Measurements from ENCODE around the gene PTPRN.
A peak's percentile ranks its signal among the peaks of the same experiment; 100 is the strongest.
"Not testable (repeated sequence)": the region's sequence is repeated elsewhere in the genome, so short reads cannot be mapped to it uniquely, and the experiment has no call there.

Gene PTPRN

DNA sequence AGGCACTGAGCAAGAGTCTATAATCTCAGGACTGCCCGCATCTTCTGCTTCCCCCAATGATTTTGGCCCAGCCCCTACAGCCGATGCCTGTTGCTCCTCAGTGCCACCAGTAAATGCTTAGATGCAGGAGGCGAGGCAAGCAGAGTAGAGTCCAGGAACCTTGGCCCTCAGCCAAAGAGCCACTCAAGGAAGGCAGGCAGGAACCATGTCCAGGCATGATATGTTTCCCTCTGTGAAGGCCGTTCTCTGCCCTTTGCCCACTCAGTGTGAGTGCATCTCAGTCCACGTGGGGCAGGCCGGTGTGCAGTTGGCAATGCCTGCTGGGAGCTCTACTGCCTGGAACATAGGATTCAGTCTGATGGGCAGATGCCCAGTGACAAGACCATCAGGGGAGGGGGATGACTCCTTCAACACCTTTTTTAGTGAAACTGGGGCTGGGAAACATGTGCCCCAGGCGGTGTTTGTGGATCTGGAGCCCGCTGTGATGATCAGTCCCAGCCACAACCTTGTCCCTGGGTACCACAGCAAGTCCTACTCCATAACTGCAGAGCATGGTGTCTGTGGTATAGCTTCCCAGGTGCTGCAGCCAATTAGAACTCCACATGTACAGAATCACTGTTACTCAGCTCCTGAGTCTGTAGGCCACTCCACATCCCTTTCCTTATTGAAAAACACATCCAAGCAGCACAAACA lies 39.7 kb downstream of the PTPRN start:
- no peak for DNase-seq

DNA sequence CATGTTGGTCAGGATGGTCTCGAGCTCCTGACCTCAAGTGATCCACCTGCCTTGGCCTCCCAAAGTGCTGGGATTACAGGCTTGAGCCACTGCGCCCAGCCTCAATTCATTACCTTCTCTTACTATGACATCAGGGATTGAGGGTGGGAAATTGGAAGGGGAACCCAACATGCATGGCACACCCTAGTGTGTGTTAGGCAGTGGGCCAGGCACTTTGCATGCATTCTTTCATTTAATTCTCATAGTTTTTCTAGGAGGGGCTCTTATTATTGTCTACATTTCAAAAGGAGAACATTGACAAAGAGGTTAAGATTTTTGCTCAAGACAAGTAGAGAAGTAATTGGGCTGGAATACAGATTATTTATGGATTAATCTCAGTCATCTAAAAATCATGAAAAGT lies 40.9 kb downstream of the PTPRN start:
- no peak for DNase-seq

DNA sequence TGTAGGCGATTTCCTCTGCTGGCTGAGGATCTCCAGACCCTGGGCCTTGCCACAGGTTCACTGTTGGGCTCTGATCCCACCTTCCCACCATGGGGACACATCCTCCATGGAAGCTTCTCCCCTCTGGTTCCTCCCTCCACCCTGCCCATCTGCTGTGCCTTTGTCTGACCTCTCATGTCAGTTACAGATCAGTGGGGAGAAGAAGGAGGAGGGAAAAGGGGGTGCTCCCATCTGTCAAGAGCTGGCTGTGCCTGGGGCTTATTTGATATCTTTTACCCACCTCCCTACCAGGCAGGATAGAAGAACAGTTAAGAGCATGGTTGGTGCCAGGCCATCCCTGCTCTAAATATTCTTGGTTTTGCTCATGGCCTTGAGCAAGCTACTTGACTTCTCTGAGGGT lies 42.3 kb downstream of the PTPRN start:
- no peak for DNase-seq

DNA sequence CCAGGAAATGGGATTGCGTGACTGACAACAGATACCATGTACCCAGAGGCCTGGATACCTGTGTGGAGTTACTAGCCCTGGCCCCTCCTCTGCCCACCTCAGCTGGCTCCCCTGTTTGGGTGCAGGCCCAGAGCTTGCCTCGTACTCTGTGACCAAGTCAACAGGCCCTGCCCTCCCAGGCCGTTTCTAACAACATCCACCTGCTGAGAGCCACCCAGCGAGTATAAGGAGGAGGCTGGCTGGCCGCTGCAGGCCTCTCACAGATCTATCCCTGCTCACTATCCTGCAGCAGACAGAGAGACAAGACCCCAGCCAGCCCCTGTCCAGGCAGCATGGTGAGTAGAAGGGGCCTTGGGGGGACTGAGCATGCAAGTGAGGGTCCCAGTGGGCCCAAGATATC lies 43.0 kb downstream of the PTPRN start:
- no peak for DNase-seq

DNA sequence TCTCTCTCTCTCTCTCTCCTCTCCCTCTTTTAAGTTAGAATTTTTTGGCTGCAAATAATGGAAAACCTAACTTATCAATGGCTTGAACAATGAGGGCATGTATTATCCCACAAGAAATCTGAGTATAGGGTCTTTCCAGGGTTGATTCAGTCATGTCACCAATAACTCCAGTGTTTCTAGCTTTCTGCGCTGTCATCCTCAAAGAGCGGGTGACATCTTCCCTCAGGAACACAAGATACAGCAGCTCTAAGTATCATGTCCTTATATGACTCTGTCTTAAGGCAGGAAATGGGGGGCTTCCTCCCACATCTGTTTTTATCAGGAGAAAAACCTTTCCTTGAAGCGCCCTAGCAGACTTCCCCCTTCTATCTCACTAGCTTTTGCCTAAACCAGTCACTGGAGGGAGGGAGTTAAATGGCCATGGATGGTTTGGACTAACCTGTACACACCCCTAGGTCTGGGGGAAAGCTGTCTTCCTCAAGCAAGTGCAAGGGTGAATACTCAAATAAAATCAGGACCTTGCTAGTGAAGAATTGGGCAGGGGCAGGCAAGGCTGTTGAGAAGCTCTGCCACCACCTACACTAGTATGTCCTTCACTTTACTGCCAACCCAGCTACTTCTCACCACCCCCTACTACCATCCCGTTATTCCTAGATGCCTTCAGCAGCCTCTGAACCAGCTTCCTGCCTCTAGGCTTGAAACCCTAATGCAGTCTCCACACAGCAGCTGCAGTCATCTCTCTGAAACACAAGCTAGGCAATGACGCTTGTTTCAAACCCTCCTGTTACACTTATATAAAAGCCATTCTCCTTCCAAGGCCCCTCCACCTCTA lies 48.0 kb downstream of the PTPRN start:
- no peak for DNase-seq

DNA sequence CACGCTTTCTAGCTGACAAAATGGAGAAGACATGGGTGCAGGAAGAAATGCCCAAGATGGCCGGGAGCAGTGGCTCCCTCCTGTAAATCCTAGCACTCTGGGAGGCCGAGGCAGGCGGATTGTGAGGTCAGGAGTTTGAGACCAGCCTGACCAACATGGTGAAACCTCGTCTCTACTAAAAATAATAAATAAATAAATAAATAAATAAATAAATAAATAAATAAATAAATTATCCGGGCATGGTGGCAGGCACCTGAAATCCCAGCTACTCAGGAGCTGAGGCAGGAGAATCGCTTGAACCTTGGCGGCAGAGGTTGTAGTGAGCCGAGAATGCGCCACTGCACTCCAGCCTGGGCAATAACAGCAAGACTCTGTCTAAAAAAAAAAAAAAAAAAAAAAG lies 50.3 kb downstream of the PTPRN start:
- not testable (repeated sequence) for DNase-seq

DNA sequence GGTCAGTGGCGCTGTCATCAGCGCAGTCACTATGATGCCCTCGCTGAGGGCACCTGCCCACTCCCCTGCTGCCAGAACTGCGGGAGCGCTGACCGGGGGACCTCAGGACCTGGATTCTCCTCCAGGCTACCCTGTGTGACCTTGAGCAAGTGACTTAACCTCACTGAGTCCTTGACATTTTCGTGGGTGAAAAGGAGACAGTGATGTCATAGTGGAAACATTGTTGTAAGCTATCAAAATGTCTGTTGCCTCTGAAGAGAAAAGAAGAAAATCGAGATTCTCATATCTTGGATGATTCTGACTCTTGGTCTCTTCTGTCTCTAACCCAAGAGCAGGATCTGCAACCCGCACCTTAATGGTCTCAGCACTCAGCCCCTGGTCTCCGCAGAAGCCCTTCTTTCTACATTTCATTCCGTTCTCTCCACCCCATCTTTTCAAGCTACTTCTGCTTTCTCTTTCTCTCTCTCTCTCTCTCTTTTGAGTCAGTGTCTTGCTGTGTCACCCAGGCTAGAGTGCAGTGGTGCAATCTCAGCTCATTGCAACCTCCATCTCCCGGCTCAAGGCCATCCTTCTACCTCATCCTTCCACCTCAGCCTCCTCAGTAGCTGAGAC lies 54.5 kb downstream of the PTPRN start:
- DNase-seq: no peak

DNA sequence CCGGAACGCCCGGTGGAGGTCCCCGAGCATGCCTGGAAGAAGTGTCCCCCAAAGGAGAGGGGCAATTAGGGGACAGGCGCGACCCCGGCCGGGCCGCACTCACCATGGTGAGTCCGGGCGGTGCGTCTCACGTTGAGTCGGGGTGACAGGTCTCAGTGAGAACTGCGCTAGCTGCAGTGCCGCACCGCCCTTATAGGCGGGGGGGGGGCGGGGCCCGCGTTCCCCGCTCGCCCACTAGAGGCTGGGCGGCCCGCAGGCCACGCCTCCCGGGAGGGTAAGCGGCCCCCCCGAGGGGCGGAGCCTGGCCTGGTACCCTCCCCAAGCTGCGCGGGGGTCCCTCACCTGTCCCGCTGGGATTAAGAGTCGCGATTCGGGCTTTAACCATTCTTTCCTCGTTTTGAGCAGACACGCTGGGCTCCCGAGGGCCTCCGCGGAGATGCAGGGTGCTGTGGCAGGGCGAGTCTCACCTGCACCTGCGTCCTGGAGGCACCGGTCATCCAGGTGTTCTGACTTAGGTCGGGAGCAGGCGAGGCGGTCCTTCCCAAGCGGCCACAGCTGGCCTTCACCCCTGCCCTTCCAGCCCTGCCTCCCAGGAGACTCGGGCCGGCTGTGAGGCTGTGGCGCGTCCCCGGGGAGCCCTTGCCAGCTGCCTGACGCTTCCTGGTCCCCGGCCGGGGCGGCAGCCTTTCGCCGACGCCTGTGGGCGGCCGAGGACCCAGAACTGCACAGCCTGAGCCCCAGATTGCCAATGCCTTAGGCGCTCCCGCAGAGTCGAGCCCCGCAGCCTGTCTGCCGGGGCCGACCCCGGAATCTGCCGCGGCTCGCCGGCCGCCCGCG lies 55.2 kb downstream of the PTPRN start, which contains the start of gene TUBA4A:
TUBA4A (minus strand) TSS at position 166 of the 837 bp plus-strand sequence; CDS start at position 106, 60 bp downstream.
- peak; percentile 84 for DNase-seq

DNA sequence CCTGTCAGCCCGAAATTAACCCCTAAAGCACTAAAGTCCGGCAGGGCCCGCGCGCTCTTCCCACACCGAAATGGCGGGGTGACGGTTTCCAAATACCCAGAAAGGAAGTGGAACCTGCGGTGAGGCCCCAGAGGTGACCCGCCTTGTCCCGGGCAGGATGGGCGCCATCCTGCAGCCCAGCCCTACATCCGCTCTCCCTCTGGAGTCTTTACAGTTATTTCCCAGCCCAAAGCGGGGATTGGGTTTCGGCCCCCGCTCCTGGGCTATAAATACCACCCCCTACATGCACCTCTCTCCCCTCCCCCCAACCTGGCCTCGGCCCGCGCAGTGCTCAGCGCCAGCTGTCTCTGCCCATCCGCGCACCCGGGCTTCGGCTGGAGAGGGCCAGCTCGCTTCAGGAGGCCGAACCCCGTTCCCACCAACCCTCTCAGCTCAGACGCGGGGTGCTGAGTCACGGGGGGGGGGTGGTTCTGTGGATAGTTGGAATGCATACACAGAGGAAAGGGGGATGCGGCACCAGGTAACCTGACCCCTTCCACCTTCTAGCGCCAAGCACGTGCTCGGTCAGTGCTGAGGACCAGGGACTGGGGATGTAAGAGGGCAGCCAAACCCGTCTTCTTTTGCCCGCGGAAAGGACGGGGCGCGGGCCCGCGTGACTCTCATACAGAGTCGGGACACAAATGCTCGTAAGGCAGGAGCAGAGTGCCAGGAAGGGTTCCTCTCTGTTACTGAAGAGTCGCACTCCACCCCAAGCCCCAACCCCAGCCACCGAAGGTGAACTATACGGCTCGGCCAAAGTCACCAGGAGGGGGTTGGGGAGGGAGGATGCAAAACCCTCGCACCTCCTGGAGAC lies 56.1 kb downstream of the PTPRN start, which contains the start of gene TUBA4B:
TUBA4B (plus strand) TSS at position 344 of the 853 bp plus-strand sequence; CDS start at position 509, 165 bp downstream.
- peak; percentile 56 for DNase-seq

DNA sequence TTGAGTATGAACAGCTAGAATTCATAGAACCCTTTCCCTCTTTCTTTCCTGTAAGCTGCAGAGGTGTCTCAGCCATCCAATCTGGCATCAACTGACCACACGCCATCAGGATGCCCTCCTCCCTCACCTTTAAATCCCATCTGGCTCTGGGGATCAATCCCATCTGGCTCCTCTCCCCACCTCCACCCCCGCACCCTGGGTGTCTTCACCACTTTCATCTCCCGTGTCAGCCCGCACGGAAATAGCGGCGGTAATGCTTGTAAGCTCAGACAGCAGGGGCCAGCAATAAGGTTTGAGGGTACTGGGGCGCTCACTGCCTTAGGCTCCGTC lies 56.7 kb downstream of the PTPRN start:
- no peak for DNase-seq

DNA sequence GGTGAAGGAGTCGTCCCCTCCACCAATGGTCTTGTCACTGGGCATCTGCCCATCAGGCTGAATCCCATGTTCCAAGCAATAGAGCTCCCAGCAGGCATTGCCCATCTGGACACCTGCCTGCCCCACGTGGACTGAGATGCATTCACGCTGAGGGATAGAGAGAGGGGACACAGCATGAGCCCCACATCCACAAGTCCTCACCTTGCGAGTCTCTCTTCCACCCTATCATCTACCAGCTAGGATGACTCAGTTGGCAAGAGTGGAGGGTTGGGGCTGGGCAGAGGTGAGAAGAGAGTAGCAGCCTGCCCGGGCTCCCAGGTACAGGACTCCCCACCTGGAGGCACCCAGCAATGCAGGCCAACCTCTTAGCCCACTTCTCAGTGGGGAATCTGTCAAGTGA lies 57.1 kb downstream of the PTPRN start:
- no peak for DNase-seq

DNA sequence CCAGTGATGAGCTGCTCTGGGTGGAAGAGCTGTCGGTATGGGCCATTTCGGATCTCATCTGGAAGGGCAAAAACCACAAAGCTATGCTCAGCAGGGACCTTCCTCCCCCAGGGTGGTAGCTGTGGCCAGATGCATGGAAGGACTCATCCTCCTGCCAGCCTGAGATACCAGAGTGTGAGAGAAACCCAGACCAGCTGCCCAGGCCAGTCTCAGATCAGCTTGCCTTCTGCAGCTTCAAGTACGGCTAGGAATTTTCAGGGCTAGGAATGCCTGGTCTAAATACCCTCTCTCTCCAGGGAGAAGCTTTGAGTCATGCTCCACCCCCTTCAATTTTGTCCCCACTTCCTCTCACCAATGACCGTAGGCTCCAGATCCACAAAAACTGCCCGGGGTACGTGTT lies 57.5 kb downstream of the PTPRN start:
- no peak for DNase-seq

DNA sequence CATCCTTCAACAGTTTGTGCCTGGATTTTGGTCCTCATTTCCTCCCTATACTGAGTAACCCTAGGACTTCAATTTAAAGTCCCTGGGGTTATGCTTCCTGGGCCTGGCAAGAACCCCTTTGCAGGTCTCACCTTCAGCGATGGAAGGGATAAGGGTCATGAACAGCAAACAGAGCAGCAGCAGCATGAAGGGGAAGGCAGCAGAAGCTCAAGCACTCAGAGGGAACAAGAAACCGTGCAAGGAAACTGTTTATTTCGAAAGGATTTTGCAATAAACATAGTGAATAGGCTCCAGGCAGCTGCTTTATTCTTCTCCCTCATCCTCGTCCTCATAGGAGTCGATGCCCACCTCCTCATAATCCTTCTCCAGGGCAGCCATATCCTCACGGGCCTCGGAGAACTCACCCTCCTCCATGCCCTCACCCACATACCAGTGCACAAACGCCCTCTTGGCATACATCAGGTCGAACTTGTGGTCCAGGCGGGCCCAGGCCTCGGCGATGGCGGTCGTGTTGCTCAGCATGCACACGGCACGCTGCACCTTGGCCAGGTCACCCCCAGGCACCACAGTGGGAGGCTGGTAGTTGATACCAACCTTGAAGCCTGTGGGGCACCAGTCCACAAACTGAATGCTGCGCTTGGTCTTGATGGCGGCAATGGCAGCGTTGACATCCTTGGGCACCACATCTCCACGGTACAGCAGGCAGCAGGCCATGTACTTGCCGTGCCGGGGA lies 59.0 kb downstream of the PTPRN start:
- no peak for DNase-seq

DNA sequence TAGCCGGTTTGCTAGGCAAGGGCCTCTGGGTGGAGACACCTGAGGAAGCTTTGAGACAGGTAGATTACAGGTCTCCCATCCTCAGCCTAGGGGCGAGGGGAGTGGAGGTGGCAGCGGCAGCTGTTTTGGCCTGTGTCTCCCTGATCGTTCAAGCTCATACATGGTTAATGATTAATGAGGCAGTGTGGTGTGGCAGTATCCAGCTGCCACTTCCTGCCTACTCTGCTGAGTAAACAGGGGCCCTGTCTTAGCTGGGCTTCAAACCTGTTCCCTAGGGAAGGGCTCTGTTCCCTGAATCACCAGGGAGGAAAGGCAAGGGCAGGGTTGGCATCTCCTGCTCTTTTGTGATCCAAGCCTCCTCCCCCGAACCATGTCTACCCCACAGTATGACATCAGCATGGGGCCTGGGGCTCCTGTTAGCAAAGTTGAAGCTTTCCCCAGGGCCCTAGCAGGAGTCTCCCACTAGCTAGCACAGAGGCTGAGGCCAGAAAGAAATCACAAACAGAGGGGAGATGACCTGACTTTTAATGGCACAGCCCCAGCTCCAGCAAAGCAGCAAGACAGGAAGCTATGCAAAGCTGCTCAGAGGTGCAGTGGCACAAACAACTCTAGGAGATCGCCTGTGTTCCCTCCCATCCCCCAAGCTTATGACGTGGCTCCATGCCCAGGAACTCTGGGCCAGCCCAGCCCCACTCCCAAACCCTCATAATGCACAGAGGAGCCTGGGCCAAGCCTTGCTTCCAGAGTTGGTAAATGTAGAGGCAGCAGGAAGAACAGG lies 59.8 kb downstream of the PTPRN start:
- peak; percentile 61 for DNase-seq

DNA sequence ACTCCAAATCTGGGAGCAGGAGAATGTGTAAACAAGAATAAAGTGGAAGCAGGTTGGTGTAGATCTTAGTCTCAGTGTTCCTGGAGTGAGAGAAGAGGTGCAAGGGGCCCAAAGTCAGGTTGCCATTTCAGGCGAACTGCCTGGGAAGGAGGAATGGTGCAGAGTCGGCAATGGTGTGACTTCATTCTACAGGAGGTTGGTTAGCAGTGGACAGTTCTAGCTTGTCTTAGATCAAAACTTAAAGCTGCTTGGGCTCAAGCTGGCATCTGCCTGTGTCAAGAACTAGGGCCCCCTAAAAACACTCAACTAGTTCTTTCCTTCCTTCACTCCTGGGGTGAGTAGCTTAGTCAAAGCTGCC lies 60.4 kb downstream of the PTPRN start:
- DNase-seq: no peak

DNA sequence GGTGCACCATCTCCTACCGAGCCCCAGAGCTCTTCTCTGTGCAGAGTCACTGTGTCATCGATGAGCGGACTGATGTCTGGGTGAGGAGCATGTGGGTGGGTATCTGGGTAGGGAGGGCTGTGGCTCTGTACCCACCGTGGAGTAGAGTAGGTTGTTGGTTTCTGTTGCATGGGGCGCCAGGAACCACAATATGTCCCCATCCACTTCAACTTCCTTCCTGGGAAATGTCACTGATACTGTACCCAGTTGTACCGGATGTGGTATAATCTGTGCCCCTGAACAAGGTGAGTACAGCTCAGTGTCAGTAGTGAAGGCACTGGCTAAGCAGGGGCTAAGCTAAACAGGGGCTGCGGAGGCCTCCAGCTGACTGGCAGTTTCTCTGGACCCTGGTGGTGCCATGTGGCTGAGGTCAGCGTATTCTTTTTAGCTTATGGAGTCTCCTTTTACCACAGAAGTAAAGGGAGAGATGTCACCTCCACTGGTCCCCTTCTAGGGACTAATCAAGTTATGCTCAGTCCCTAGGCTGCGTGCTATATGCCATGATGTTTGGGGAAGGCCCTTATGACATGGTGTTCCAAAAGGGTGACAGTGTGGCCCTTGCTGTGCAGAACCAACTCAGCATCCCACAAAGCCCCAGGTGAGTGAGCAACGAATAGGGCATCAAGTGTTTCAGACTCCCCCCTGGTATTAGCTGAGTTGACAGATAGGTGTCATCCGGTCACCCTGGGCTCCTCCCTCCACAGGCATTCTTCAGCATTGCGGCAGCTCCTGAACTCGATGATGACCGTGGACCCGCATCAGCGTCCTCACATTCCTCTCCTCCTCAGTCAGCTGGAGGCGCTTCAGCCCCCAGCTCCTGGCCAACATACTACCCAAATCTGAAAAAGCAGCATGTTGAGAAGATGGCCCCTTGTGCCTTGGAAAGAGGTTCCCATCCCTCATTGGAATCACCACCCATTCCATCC lies 61.2 kb downstream of the PTPRN start:
- DNase-seq: no peak

DNA sequence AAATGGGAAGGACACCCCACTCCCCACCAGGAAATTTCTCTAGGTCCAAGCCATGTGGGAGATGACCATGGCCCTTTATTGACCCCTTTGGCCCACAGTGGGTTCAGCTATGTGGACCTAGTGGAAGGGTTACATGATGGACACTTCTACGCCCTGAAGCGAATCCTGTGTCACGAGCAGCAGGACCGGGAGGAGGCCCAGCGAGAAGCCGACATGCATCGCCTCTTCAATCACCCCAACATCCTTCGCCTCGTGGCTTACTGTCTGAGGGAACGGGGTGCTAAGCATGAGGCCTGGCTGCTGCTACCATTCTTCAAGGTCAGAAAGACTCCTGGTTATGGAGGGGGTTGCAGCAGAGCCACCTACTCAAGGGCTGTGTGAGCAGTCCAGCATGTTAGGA lies 62.6 kb downstream of the PTPRN start:
- DNase-seq: no peak

DNA sequence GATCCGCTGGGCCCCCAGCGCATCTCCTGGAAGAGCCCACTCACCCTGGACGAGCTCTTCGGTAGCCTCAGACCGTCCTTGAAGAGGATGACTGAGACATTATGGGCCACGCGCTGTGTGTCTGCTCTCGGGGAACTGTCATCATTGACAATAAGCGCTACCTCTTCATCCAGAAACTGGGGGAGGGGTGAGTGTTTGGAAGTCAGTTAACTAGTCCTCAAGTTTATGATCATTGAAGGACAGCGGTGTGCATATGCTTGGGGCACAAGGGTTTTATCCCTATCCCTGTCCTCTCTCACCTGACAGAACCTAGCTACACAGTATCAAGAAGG lies 63.3 kb downstream of the PTPRN start:
- DNase-seq: no peak
